RWPE1 (cell line): ENCODE data around the gene SMARCD2.

Source experiments
- CTCF ChIA-PET: fragments of 350-600 bp; sonication (Branson Sonifier 250); formaldehyde crosslinking; extraction: SDS; loops from one replicate; lab custom pipeline; 2021; lab: Yijun Ruan, JAX
- POLR2A ChIA-PET: fragments of 400-600 bp; formaldehyde crosslinking; extraction: SDS; loops from one replicate; lab custom pipeline; 2020; ENCODE audit warnings: antibody characterized with exemption; ENCODE audit not compliant: low non-redundant PET; lab: Yijun Ruan, JAX
- DNase-seq: peaks from one replicate; pipeline ENCODE4 v3.0.0; 2012; ENCODE audit warnings: low spot score
- H3K27ac ChIP-seq: fragments of 450-650 bp; 2 replicates; pipeline ENCODE4 v1.5.1; 2017
- TF ChIP-seq, protein P1 (sequence below): fragments of 450-650 bp; conservative IDR thresholded peaks from 2 replicates; pipeline ENCODE4 v1.5.1; 2017; ENCODE audit warnings: low read depth, mild to moderate bottlenecking

Gene SMARCD2

DNA sequence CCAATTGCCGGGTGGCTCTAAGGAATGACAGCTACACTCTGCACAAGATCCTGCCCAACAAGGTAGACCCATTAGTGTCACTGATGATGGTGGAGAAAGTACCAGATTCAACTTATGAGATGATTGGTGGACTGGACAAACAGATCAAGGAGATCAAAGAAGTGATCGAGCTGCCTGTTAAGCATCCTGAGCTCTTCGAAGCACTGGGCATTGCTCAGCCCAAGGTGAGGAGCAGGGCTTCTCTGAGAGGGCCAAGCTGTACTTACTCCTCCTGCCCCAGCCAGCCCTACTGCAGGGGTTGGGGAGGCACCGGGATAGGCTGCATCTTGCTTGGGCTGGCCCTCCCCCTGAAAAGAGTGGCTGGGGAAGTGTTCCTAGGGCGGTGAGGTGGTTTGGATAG lies 12.2 kb downstream of the SMARCD2 start:
- no peak for DNase-seq
- H3K27ac ChIP-seq: peak overlapping the region; percentile 63
- TF ChIP-seq, protein P1, sequence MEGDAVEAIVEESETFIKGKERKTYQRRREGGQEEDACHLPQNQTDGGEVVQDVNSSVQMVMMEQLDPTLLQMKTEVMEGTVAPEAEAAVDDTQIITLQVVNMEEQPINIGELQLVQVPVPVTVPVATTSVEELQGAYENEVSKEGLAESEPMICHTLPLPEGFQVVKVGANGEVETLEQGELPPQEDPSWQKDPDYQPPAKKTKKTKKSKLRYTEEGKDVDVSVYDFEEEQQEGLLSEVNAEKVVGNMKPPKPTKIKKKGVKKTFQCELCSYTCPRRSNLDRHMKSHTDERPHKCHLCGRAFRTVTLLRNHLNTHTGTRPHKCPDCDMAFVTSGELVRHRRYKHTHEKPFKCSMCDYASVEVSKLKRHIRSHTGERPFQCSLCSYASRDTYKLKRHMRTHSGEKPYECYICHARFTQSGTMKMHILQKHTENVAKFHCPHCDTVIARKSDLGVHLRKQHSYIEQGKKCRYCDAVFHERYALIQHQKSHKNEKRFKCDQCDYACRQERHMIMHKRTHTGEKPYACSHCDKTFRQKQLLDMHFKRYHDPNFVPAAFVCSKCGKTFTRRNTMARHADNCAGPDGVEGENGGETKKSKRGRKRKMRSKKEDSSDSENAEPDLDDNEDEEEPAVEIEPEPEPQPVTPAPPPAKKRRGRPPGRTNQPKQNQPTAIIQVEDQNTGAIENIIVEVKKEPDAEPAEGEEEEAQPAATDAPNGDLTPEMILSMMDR: no peak
- ChIA-PET POLR2A (no interaction called here), CTCF (interaction anchor here (0.7 to 0.8 kb wide), 2 partner anchors 19 to 40 kb away, joined by 3 read pairs; no protein-coding TSS in a partner anchor)

DNA sequence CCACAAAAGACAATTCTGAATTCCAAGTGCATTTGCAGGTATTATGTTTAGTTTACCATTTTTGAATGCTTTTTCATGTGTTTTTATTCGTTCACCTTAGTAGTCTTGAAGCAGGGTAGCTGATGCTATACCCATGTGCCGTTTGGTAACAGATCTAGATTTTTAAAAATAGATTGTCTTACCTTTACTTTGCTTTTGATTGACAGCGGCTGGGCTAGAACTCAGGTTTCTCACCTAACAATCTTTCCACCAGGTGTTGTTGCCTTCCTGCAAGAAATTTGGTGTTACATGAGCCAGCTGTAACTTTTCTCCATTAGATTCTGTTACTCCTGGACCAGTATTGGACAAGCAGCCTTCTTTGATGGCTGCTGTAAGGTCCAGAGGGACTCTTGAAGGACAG lies 13.5 kb downstream of the SMARCD2 start:
- TF ChIP-seq, protein P1: no peak
- no peak for DNase-seq
- ChIA-PET POLR2A (interaction anchor here (0.5 kb wide), 1 partner anchor 26 kb away, joined by 4 read pairs; no protein-coding TSS in a partner anchor), CTCF (interaction anchor here (0.5 kb wide), 1 partner anchor 75 kb away, joined by 3 read pairs; no protein-coding TSS in a partner anchor)
- no peak overlapping the region for H3K27ac ChIP-seq

GRCh38 chr17:63827801-63828221 lies 14.7 kb downstream of the SMARCD2 start:
- ChIA-PET POLR2A (interaction anchor here (1.0 kb wide), 1 partner anchor 11 kb away, joined by 3 read pairs; no protein-coding TSS in a partner anchor), CTCF (interaction anchor here (0.6 to 0.7 kb wide), 4 partner anchors 11 to 98 kb away, joined by 3 to 5 read pairs (median 4); no protein-coding TSS in a partner anchor)
- TF ChIP-seq, protein P1: 0 out of 2 replicates have a peak, but pooled peaks have one; percentile 17
- no peak for DNase-seq
- peak overlapping the region; percentile 88 for H3K27ac ChIP-seq

DNA sequence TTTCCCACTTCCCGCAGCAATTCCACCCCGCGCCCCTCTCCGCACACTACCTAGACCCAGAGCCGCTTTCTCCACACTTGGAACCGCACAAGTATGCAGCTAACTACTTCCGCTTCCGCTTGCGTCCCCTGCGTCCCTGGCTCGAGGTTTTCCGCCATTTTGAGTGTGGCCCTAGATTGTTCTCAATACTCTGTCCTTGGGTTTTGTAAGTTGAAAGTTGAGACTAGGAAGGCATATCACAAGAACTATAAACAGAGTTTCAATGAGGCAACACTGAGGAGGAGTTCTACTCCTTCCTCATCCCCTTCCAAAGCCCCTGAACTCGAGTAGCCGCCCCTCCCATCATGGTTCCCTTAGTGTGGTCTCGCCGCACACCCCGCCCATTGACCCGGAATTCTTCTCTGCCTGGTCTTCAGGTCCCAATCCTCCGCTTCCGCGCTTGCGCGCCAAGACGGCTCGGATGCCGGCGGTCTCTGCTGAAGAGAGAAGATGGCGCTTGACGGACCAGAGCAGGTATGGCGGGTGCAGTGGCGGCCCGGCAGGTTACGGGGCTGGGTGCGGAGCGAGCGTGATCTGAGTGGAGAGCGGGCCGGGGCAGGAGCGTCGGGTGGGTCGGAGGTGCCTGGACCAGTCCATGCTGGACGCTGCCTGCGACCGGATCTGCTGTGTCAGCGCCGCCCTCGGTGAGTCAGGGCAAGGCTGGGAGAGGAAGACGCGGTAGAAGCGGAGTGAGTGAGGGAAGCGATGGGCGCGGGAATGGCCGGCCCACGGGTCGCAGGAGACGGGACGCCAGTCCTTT lies 15.3 kb downstream of the SMARCD2 start, which contains the start of the genes FTSJ3 and PSMC5:
FTSJ3 (minus strand) TSS at position 662 of the 799 bp plus-strand sequence. CDS start 761 bp downstream, outside the sequence.
PSMC5 (plus strand) TSS at position 430 of the 799 bp plus-strand sequence; CDS start at position 490, 60 bp downstream.
- TF ChIP-seq, protein P1: peak; percentile 68
- ChIA-PET CTCF (interaction anchor here (0.6 kb wide), 2 partner anchors 22 to 33 kb away, joined by 3 to 5 read pairs; no protein-coding TSS in a partner anchor), POLR2A (interaction anchor here (0.6 to 1.0 kb wide), 3 partner anchors 12 to 25 kb away, joined by 3 read pairs; no protein-coding TSS in a partner anchor)
- DNase-seq: peak; percentile 89
- peak within 1 kb of the TSS; percentile 88 for H3K27ac ChIP-seq

DNA sequence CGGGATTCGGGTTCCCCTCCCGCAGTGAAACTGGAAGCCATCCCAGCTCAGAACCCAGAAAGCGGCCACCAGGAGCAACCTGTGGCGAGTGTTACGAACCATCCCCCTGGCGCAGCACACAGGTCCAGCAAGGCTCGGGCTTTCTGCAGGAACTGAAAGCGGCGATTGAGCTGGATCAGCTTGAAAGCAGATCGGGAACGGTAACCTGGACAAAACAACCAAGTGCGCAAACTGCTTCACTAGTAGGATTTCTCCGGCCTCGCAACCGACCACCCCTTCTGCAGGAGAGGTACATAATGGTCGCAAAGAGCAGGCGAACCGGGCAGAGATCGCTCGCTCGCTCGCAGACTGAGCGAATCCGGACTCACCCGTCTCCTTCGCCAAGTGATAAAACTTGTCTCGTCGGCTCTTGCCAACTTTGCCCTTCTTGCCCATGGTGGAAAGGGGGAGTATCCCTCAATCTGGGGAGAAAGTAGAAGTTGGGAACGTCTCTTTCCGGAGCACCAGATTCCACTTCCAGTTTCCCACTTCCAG lies 15.9 kb downstream of the SMARCD2 start:
- ChIA-PET POLR2A (interaction anchor here (0.7 kb wide), 1 partner anchor 24 kb away, joined by 3 read pairs; no protein-coding TSS in a partner anchor), CTCF (no interaction called here)
- DNase-seq: no peak
- peak overlapping the region; percentile 88 for H3K27ac ChIP-seq
- TF ChIP-seq, protein P1: no peak

- POLR2A ChIA-PET: no interaction called here
- CTCF ChIA-PET: no interaction called here
- TF ChIP-seq, protein P1: no peak
- no peak for DNase-seq
- peak overlapping the region; percentile 10 for H3K27ac ChIP-seq
These were observed 18.1 kb downstream of the SMARCD2 start for GRCh38 chr17:63824362-63824761.
